Activated CD8-positive, alpha-beta memory T cell treated with anti-CD3 and anti-CD28 coated beads for 24 hours (primary cell): ENCODE results near the gene ROR1.

Source experiments
- DNase-seq: peaks from one replicate; pipeline ENCODE4 v3.0.0-alpha.2; 2020

ROR1 gene

DNA sequence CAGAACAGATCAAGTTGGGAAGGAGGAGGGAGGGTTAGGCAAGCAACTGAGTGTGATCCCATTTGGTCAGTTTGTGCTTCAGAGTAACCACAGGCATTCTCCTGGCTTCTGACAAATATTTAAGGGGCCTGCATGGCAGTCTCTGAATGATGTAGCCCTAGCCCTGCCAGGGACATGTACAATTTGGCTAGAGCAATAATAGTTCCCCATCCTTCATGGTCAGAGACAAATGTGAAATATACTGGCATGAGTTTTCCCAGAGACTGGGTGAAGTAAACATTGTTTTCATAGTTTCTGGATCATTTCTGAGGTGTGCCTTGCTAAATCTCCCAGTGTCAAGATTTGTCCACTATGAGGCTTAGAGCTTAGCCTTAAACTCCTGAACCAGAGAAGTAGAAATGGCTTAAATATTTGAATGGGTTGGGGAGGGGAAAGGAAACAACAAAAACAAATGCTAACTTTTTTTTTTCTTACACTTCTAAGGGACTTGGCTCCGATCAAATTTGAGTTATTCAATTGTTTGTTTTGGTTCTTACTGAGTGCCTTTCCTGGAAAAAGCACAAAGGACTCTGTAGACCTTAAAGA lies 387.6 kb downstream of the ROR1 start:
- no peak for DNase-seq

DNA sequence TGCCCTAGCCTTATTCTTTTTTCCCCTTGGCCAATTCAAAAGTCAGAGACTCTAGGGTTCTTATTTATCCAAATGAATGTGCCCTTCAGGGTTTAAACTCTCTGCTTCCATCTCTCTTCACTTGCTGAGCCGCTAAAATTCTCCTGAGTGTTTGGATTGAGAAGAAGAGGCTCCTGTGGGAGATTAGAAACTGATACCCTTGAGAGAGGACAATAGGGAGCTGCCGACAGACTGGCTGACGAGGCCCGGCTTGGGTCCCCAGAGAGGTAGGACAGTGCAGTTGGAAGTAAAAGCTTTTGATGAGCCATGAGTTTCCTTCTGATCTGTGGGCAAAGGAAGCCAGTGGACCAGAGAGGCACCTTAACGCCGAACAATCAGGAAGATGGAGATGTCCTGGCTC lies 388.3 kb downstream of the ROR1 start:
- no peak for DNase-seq

DNA sequence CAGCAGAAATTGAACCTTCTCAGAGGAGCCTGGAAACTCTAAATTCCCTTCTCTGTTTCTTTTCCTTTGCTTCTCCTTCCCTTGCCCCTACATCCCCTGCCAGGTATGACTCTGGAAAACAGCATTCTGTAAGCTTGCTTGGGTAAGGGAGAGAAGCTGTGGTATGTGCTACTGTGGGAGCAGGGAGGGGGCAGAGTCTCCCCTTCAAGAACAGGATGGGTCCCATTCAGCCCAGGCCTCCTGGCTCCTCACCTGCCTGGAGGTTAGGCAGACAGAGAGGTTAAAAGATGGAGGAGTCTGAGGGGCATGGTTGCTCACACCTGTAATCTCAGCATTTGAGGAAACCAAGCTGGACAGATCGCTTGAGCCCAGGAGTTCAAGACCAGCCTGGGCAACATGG lies 389.0 kb downstream of the ROR1 start:
- DNase-seq: no peak

DNA sequence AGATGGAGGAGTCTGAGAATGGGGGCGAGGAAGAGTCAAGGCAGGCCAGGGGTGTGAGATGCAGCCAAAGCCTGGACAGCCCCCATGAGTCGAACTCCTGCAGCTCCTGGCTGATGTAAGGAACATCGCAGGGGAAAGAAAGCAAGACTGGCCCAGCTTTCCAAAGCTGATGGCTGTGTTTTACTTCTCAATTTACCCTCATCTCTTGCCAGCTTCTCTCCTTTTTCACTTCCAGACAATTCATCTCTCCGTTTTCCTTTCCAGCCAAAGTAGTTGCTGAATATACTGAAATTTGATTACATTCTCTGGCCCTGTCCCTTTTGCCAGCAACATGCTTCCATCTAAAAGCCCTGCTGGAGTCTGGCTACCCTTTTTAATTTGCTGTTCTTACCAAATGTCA lies 389.6 kb downstream of the ROR1 start:
- no peak for DNase-seq

DNA sequence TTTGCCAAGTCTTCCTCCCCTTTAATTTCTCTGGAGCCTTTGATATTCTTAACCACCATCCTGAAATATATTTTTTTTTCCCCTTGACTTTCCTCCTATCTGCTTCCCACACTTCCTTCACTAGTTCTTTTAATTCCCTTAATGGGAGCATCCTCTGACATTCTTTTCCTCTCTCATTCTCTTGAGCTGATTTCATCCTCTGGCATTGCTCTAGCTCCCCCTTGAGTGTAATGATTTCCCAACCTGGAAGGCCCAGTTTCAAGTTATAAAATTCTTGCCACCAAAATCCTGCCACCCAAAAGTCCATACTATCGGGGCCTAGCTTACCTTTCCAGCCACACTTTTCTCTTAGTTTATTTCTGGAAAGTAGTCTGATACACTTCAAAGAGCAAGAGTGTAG lies 390.2 kb downstream of the ROR1 start:
- no peak for DNase-seq

DNA sequence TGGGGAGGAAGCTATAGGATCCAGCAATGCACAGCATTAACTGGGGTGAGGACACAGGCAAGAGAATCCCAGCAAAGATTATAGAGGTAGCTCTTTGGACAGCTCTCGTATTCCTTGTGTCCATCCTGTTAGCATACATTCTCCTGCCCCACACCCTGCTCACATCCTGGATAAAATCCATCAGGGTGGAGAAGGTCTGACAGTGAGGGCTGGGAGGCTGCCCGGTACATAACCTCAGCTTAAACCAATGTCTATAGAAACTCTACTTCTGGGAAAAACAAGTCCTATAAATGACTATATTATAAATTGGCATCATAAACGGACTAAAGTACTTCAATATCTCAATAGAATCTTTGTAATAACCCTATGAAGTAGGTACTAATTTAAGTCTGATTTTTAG lies 392.8 kb downstream of the ROR1 start:
- DNase-seq: no peak

DNA sequence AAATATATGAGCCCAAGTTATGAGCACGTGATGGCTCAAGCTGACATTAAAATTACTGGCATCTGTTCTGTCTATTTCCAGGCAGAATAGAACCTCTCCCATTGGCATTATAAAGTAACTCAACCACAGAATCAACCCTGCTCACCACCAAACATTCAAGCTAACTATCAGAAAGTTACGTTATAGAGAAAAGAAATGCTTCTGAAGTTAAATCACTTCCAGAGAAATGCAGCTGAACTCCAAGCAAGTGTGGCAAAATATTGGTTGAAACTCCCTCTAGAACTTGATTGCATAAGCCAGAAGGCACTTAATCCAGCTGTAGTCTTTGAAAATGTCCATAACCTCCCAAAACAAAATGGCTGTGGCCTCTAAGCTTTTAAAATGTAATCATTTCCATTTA lies 393.4 kb downstream of the ROR1 start:
- no peak for DNase-seq

DNA sequence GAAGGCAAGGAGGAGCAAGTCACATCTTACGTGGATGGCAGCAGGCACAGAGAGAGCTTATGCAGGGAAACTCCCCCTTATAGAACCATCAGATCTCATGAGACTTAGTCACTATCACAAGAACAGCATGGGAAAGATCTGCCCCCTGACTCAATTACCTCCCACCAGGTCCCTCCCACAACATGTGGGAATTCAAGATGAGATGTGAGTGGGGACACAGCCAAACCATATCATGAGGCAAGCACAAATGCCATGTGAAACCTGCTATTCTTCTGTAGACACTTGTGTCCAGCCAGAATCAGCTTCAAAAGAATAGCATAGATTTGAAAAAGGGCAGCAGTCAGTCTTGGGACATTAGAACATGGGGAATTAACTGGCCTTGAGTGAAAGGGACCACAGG lies 397.4 kb downstream of the ROR1 start:
- DNase-seq: no peak

DNA sequence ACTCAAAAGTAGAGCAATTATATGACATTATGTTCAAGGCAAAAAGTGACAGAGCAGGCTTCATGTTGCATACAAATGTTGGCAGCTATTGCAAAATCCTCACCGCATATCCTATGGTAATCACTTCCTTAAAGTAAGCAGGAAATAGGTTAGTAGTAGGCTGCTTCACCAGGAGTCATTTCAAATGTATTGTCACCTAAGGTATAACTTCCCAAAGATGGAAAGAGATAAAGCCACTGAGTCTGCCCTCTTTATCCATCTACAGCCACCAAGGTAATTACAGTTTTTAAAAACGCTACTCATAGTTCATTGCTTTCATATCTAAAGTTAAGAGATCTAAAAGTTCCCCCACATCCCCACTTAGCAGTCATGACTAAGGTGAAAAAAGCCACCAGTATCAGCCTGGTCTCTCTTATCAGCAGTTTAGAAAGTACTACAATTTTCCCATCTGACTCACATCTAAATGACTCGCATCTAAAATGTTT lies 398.0 kb downstream of the ROR1 start:
- DNase-seq: no peak

DNA sequence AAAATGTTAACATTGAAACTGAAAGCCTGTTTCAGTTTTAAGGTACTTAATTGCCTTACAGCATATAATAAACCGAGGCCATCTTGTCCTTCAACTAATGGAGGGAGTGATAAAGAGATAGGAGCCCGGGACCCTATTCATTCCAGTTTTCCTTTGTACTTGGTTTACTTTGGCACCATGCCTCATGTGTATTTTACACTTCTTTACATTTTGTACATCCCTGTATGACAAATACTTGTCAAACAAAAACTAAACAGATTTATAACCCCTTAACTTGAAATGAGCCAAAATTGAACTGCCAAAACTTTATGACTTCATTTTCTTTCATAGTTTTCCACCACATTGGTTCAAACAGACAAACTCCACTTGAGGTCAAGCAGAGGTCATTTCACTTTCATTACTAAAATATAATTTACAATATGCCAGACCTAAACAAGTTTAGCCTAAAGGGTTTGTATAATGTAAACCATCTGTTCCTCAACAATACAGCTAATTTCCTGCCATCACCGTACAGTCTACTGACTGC lies 398.7 kb downstream of the ROR1 start:
- DNase-seq: no peak

DNA sequence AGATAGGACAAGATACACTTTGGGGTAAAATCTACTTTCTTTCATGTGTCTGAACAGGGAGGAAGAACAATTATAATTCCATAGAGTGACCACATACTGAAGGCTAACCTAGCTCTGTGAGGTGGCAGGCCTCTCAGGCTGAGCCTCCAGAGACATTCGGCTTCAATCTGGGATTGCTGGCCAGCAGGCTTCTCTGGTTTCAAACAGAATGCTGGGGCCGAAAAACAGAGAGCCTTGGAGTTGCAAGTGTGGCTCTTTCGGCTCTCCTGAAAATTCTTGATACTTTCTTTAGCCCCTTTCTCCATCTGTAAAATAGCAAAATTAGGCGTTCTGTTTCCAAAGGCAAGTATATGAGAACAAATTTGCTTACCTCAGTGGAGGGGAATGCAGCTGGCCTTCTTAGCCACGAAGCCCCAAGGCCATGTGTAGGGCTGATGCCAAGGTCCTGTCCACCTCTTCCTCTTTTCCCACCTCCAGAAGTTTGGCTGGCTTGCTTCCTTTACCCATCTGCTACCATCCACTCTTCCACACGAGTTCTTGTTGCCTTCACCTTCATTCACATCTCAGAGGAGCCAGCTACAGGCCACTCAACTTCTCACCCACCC lies 399.6 kb downstream of the ROR1 start:
- DNase-seq: no peak

DNA sequence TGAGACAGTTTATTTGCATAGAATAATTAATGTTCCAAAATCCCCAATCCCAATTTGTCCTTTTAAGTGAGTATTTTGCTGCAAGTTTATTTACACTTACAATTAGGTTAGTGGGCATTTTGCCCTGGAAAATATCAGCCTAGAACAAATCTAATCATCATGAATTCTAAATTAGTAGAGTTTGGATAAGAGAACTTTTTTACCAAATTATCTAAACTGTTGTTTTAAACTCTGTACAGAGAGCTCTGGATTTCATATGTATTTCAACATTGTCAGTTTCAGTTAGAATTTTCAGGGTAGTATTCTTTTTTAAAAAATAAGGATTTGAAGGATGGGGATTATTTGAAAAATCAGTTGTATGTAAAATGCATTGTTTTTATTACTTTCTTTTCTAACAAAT lies 401.8 kb downstream of the ROR1 start:
- no peak for DNase-seq

DNA sequence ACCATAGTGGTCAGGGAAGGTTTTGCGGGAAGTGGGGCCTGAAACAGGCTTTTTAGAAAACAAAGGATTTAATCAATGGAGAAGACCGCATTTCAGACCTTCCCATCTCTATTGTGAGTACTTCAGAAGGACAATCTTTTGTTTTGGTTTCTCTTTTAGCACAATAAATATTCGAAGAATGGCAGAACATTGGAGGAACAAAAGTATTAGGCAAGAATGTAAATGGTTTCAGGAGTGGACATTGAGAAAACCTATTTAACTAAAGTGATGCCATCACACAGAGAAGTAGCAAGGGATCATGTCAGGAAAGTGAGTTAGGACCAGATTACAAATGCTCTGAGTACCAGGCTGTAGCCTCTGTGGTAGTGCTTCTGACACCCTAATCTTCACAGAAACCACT lies 402.8 kb downstream of the ROR1 start:
- DNase-seq: no peak

DNA sequence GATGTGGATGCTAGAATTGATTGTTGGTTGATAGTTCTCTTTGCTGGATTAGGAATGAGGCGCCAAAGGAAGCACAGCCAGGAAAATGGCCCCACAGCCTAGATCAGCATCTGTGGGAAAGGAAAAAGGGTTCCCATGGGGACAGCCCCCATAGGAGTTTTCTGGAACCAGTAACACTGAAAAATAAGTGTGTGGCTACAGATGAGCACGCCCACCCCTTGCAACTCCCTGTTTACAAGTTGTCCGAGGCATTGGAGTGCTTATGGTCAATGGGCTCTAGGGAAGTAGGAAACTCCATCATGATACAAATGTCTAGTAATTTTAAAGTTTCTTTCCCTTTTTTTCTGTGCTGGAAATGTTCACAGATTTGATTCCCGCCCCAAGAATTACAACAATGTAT lies 405.8 kb downstream of the ROR1 start:
- no peak for DNase-seq

DNA sequence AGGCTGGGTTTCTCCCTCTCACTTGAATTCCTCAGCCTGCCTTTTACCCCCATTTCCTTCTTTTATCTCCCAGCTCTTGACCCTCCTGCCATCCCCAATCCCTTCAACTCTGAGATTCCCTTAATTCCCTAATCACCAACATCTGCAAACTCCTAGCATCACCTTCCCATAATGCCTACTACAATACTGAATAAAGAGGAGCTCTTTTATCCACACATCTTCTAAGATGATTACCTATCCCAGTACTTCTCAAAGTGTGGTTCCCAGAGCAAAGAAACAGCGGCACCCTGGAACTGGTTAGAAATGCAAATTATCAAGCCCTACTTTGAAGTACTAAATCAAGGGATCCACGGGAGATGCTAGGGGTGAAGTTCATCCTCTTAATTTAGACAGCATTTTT lies 408.4 kb downstream of the ROR1 start:
- DNase-seq: no peak

DNA sequence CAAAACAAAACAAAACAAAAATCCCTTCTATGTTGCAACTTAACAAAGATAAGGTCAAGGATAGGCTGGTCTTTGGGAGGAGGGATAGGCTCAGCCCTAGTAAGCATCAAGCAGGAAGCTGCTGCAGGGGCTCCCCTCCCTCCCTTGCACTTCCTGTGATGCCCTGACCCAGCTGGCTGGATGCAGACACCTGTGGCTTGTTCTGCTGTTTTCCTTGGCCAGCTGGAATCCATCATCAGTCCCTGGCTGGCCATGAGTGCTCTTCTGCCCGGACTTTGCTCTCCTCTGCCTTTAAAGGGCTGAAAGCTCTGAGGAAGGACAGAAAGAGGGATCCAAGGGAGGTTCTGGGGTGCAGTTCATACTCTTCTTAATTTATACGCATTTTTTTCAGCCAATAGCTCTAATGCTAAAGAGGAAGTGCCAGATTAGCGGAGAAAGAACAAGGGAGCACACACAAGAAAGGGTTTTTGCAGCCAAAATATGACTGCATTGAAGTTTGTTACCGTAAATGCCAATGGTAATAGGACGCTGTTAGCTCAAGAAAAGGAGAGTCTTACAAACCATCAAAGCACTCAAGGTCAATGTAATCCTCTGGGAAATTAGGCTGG lies 409.7 kb downstream of the ROR1 start:
- DNase-seq: no peak

DNA sequence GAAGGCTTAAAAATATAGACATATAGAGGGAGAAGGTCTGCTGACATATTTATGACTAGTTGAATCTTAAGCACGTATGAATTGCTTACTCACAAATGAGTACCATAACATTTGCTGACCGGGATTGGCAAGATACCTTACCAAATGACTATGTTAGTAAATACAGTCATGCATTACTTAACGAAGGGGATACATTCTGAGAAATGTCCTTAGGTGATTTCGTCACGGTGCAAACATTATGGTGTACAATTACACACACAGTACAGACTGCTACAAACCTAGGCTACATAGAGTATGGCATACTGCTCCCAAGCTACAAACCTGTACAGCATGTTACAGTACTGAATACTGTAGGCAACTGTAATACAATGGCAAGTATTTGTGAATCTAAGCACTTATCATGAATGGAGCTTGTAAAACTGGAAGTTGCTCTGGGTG lies 410.2 kb downstream of the ROR1 start:
- DNase-seq: no peak

DNA sequence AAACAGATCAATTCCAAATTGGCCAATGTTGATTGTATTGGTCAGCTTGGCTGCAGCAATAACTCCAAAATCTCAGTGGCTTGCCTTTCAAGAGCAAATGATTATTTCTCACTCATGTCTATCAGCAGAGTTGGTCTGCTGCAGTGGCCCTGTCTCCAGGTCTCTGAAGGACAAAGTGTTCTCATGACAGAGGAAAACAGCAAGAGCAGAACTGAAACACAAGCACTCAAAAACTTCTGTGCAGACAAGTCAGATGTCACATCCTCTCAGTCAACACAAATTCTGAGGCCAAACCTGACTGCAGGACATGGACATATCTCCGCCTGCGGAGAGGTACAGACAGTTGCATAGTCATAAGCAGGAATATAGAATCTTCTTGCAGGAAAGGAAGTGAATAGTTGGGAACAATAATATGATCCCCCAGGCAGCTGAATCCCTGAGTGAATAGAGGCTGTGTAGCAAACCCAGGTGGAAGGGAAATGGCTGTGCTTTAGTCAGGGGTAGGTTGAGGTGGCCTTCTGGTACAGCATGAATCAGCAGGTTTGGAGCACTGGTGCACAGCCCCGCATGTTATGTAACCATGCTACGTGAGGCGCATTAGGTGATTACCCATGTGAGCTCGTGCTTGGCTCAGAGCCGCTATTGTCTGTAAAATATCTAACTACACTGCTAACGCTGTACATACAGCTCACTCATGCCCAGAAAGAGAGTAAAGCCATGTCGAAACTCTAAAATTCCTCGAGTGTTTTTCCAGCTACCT lies 412.5 kb downstream of the ROR1 start:
- DNase-seq: no peak

DNA sequence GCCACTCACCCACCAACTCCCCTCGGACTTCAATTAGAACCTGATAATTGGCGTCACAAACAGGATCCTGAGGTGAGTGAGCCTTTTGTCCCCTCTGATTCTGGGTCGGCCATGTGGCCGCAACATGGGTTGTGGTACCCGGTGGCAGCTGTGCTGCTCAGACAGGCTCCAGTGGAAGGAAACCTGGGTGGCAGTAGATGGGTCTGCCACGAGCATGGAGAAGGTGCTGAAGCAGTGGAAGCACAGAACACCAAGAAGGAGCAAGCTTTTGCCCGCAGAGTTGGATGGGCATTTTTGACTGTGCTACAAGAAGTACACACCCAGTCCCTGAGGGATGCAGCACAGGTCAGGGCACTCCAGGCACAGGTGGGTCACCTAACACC lies 413.1 kb downstream of the ROR1 start:
- no peak for DNase-seq

DNA sequence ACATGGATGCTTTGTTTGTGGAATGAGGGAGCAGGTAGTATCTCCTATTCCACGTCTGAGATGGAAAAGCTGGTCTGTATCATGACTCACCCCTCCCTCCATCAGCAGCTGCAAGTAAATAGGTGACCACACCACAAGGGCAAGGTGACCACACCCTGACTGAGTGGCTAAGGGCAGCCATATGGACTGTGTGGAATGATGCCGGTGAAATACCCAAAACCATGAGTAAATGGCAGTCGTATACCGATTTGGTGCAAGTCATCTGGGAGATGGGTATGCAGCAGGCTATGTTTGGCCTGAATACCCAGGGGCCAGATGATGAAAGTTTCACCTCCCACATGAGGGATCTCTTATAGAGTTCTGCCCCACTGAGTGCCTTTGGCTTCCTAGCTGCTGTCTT lies 413.8 kb downstream of the ROR1 start:
- DNase-seq: no peak

DNA sequence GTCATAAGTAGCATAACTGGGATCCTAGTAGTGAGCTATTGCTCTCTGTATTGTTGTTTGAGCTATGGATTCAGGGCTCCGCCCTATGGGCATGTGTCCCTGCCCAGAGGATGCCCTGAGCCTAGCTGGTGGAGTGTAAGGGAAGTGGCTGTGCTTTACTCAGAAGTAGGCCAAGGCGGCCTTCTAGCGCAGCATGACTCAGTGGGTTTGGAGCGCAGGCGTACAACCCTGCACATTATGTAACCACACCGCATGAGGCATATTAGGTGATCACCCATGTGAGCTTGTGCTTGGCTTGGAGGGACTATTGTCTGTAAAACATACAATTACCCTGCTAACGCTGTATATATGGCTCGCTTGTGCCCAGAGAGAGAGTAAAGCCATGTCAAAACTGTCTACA lies 418.5 kb downstream of the ROR1 start:
- no peak for DNase-seq

DNA sequence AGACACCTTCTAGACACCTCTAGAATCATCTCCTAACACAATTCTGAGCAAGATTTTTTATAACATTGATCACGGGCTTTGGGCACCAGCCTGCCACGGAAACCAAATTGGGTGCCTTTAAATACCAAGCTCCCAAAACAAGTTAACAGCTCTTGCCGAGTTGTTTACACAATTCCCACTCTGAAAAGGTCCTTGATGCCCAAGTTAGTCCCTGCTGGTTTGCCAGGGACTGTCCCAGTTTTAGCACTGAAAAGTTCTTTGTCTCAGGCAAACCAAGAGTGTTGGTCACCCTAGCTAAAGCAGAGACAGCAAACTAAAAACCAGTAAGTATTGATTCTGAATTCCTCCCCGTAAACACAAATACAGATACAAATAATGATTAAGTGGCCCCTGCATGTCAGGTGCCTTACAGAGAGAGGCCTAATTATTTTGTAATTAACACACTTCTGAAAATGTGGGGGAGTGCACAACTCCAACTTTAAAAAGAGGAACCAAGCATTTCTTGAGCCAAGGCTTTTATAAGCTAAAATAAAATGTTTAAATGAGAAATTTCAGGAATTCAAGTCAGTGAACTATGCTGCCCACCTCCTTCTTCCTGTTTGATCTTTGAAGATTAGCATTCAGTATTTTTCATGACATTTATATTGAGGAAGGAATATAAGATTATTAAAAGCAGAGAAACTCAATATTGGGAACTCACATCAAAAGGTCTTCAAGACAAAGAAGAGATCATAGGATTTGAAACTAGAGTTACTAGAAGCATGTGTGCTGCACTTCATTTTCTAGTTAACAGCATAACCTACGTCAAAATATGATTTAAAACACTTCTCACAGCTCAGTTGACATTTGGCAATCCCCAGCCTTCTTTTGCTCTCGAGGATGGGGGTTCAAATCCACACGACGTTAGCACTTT lies 420.6 kb downstream of the ROR1 start:
- no peak for DNase-seq

DNA sequence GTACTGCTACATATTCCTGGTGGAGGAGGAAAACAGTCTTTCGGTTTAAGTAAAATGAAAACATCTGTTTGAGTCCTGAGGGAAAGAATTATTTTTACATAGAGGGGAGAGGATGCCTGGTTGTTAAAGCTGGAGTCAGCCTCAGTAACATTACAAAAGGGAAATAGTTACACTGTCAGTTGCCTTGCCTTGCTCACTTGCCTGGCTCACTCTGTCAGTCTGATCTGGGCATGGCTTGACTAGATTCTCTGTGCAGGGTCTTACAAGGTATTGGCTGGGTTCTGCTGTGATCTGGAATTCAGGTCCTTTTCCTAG lies 421.2 kb downstream of the ROR1 start:
- DNase-seq: no peak
